A549 treated with CORT108297 at 1 μM for 4 hours (cell line): Measurements from ENCODE around the gene IFNA17. TPM values are rescaled to one million over a fixed set of nuclear protein-coding genes. Genes with fewer than 3 reads are reported as not detected.

ENCODE experiments used
- total RNA-seq: library from RNA; stranded (reverse); fragments of 200-300 nt; extraction: Qiagen RNA extraction; gene quantifications from 5 replicates; pipeline ENCODE4 v1.2.3, GENCODE V29; 2022

Gene IFNA17
- total RNA-seq: not detected in 5 replicates

GRCh38 chr9:21228122-21228521 lies at the start of gene IFNA17:
IFNA17 (minus strand) TSS chr9:21228222; CDS start chr9:21228173, 49 bp downstream.

GRCh38 chr9:21239911-21240310 lies 11.9 kb upstream of the IFNA17 start, which contains the start of gene IFNA14:
IFNA14 (minus strand) TSS chr9:21240005; CDS start chr9:21239935, 70 bp downstream.

GRCh38 chr9:21217211-21217610 lies 10.8 kb downstream of the IFNA17 start, which contains the start of gene IFNA16:
IFNA16 (minus strand) TSS chr9:21217311; CDS start chr9:21217305, 6 bp downstream.

GRCh38 chr9:21207043-21207442 lies 21.0 kb downstream of the IFNA17 start, which contains the start of gene IFNA10:
IFNA10 (minus strand) TSS chr9:21207143; CDS start chr9:21207097, 46 bp downstream.

GRCh38 chr9:21202105-21202504 lies 25.9 kb downstream of the IFNA17 start, which contains the start of gene IFNA7:
IFNA7 (minus strand) TSS chr9:21202205; CDS start chr9:21202165, 40 bp downstream.

GRCh38 chr9:21187487-21187886 lies 40.5 kb downstream of the IFNA17 start, which contains the start of gene IFNA4:
IFNA4 (minus strand) TSS chr9:21187587; CDS start chr9:21187531, 56 bp downstream.

Other genes starting within 250 kb of the IFNA17 start
- gene HACD4, start 196.6 kb downstream of the IFNA17 start, total RNA-seq: 0.99 to 1.2 TPM (median 1.1 TPM) in 5 replicates
- gene IFNB1, start 150.3 kb downstream of the IFNA17 start, total RNA-seq: 0.15 TPM in 1 of 5 replicates, not detected in the others
- not detected in 5 replicates for gene IFNW1, start 86.4 kb downstream of the IFNA17 start, total RNA-seq
- not detected in 5 replicates for gene IFNA21, start 61.6 kb downstream of the IFNA17 start, total RNA-seq
- not detected in 5 replicates for gene IFNA4, start 40.6 kb downstream of the IFNA17 start, total RNA-seq
- not detected in 5 replicates for gene IFNA7, start 26.0 kb downstream of the IFNA17 start, total RNA-seq
- gene IFNA10, start 21.1 kb downstream of the IFNA17 start, total RNA-seq: not detected in 5 replicates
- not detected in 5 replicates for gene IFNA16, start 10.9 kb downstream of the IFNA17 start, total RNA-seq
- not detected in 5 replicates for gene IFNA14, start 11.8 kb upstream of the IFNA17 start, total RNA-seq
- not detected in 5 replicates for gene IFNA5, start 77.1 kb upstream of the IFNA17 start, total RNA-seq
- 14.5 to 19.6 TPM (median 17.5 TPM) in 5 replicates for gene KLHL9, start 107.2 kb upstream of the IFNA17 start, total RNA-seq
- not detected in 5 replicates for gene IFNA6, start 122.7 kb upstream of the IFNA17 start, total RNA-seq
- not detected in 5 replicates for gene IFNA13, start 139.8 kb upstream of the IFNA17 start, total RNA-seq
- gene IFNA2, start 157.2 kb upstream of the IFNA17 start, total RNA-seq: not detected in 5 replicates
- gene IFNA8, start 180.9 kb upstream of the IFNA17 start, total RNA-seq: not detected in 5 replicates
- gene IFNA1, start 212.2 kb upstream of the IFNA17 start, total RNA-seq: not detected in 5 replicates